Urothelium cell line (cell line): ENCODE data around the gene TNFSF15.
"Not testable (repeated sequence)": the region's sequence is repeated elsewhere in the genome, so short reads cannot be mapped to it uniquely, and the experiment has no call there.

Experiments used
- DNase-seq: peaks from one replicate; pipeline ENCODE4 v3.0.0; 2011; ENCODE audit warnings: low spot score, mixed read lengths
- FAIRE-seq: peaks from 2 replicates; lab custom pipeline; 2011; peaks lifted over from hg19 to GRCh38; lab: Jason Lieb, UNC

The TNFSF15 gene

GRCh38 chr9:114757395-114757794 is 48.4 kb downstream of the TNFSF15 start:
- DNase-seq (no peak), FAIRE-seq (no peak)

- no peak for FAIRE-seq
Measured at GRCh38 chr9:114756920-114757319, 48.9 kb downstream of the TNFSF15 start.

DNA sequence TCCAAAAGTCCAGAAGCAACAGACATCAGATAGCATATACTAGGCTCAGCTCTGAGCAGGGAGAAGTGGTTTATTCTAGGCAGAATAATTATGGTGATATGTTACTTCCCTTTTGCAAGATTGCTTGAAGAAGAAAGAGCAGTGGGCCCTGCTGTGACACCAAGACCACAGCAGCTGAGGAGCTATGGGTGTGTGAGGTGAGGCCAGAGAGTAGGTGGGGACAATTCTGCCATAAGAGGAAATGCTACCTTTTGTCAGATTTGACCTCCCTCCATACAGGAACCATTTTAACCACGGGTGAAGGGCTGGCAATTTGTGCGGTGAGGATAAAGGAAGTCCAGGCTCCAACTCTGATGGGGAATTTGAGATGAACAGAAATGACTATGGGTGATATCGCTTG is 51.3 kb downstream of the TNFSF15 start:
- no peak for FAIRE-seq
- DNase-seq, result no peak

More at GRCh38 chr9:114756920-114757319, 48.9 kb downstream of the TNFSF15 start:
- DNase-seq, result no peak

- DNase-seq (no peak), FAIRE-seq (no peak)
Measured at GRCh38 chr9:114746591-114747346, 59.1 kb downstream of the TNFSF15 start.

DNA sequence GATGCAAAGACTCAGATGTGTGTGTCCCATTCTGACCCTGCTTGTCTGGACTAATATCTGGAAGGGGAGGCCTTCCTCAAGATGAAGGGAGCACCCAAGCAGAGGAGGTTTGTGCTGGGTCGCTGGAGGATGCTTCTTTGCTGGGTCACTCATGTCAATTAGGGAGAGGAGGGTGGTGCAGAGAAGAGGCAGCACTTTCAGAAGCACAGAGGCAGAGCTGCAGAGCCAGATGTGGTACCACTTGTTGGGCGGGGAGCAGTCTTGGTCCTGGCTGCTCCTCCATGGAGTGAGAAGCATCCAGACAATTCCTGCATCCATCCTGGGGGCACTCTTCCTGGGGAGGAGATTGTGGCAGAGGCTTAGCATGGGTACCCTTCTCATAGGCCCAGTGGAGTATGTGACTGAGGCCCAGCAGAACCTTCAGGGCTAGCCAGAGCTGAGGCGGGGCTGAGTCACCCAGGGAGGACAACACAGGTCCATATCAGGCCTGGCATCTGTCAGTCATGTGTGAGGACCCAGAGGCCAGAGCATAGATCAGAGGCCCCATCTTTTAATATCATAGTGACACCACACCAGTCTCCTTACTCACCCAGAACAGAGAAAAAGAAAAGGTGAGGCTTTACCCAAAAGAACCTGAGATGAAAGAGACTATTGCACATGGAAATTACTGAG is 59.8 kb downstream of the TNFSF15 start:
- DNase-seq, result no peak
- no peak for FAIRE-seq

GRCh38 chr9:114745108-114745848 is 60.6 kb downstream of the TNFSF15 start:
- no peak for FAIRE-seq
- DNase-seq, result no peak

DNA sequence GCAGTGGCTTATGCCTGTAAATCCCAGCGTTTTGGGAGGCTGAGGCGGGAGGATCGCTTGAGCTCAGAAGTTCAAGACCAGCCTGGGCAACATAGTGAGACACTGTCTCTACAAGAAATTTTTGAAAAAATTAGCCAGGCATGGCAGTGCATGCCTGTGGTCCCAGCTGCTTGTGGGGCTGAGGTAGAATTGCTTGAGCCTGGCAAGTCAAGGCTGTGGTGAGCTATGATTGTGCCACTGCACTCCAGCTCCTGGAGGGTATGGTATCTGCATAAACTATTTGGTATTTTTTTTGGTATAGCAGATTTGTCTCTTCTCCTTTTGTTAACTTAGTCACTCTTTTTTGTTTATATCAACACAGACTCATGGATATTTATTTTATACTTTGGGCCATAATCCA is 62.4 kb downstream of the TNFSF15 start:
- no peak for DNase-seq
- FAIRE-seq, result no peak

DNA sequence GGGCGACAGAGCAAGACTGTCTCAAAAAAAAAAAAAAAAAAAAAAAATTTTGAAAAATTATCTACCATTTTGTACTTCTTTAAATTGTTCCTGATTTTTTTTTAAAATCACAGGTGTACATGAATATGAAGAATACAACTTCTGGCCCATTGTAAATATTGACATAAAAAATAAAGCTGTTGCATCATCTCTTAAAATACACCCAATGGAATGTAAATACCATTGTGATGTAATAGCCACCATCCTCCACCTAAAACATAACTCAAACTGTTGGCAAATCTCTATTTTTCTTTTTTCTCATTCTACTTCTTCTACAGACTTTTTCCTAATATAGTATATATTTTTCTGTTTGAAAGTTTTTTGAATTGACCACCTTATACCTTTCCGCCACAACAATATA is 62.9 kb downstream of the TNFSF15 start:
- DNase-seq (no peak), FAIRE-seq (no peak)

DNA sequence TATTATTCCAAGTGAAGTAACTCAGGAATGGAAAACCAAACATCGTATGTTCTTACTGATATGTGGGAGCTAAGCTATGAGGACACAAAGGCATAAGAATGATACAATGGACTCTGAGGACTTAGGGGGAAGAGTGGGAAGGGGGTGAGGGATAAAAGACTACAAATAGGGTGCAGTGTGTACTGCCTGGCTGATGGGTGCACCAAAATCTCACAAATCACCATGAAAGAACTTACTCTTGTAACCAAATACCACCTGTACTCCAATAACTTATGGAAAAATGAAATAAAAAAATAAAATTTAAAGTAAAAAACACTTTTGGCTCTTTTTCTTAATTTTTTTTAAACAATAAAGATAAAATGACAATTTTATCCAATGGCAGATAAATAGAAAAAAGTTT is 64.3 kb downstream of the TNFSF15 start:
- not testable (repeated sequence) for DNase-seq, FAIRE-seq

DNA sequence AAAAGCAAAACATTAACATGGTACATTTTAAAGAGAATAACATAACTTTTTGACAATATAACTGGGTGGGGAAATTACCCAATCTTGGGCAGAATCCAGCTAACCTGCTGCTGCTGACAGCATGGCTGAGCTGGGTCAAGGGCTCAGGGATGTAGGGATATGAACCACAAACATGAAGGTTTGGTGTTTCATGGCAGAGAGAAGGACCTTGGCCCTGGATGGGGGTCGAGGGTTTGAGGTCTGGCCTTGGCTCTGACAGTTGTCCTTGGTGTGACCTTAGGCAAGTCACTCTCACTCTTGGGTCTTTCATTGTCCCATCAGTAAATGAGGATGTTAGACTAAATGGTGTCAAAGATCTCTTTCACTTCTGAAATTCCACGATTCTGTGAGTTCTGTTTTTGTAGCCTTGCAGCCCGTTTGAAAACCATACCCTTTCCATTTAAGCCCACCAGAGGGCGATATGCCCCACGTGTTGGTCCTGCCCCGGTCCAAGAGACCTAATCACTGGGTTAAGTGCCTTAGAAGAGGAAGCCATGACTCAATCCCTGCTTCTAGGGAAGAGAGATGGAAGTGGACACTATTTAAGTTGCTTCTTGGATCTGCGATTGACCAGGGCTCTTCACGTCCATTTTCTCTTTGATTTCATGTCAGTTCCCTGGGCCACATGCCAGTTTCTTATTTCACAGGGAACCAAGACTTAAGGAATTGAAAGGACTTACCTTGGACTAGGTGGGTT is 67.1 kb downstream of the TNFSF15 start:
- DNase-seq (peak; percentile 65), FAIRE-seq (no peak)

DNA sequence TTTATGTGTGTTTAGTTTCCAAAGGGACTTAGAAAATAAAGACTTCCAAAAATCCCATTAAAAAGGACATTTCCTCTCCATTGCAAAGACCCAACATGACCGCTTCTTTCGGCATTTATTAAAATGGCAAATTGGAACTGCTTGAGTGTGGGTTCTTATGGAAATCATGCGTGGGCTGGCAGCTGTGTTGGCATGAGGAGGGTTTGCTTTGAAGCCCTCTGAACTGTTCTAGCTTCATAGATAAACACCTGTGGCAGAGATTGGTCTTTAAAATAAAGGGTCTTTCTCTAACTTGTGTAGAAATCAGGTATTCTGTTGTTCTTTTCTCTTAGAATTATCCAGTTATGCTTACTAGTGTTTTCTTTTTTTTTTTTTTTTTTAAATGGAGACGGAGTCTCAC is 68.0 kb downstream of the TNFSF15 start:
- FAIRE-seq, result no peak

DNA sequence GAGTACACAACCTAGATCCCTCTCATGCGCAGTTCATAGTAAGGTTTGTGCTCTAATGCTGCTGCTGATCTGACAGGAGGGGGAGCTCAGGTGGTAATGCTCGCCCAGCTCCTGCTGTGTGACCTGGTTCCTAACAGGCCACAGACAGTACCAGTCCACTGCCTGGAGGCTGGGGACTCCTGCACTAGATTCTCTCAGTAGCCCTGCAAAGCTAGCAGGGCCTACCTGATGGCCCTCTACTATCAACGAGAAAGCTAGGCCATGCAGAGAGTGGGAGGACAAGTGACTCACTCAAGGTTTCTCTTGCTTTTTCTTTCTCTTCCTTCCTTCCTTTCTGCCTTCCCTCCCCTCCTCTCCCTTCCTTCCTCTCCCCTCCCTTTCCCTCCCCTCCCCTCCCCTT is 68.7 kb downstream of the TNFSF15 start:
- FAIRE-seq (no peak), DNase-seq (no peak)

More for the DNA sequence above, 68.0 kb downstream of the TNFSF15 start:
- DNase-seq, result no peak

- no peak for FAIRE-seq
- DNase-seq, result peak; percentile 16
Measured at GRCh38 chr9:114735704-114736103, 70.1 kb downstream of the TNFSF15 start.

- not testable (repeated sequence) for DNase-seq, FAIRE-seq
Measured at GRCh38 chr9:114735139-114735538, 70.7 kb downstream of the TNFSF15 start.
